HG02763 (cell line): ENCODE data around the gene MED12L.

ENCODE experiments used
- ATAC-seq: cut with Tn5 transposase; IDR thresholded peaks from one replicate; pipeline ENCODE4 v1.9.1; 2021; ENCODE audit warnings: mild to moderate bottlenecking, moderate library complexity; ENCODE audit not compliant: unreplicated experiment

The MED12L gene

GRCh38 chr3:151204530-151205402, 119.3 kb downstream of the MED12L start:
- ATAC-seq: no peak

GRCh38 chr3:151205482-151205881, 120.0 kb downstream of the MED12L start:
- no peak for ATAC-seq

- ATAC-seq: no peak
These were observed 120.7 kb downstream of the MED12L start for GRCh38 chr3:151206201-151206600.

- ATAC-seq: no peak
These were observed 124.2 kb downstream of the MED12L start for GRCh38 chr3:151209654-151210053.

GRCh38 chr3:151210676-151211381, 125.4 kb downstream of the MED12L start:
- ATAC-seq: peak; percentile 67

- ATAC-seq: no peak
These were observed 127.7 kb downstream of the MED12L start for GRCh38 chr3:151213151-151213550.

GRCh38 chr3:151213881-151214280, 128.4 kb downstream of the MED12L start:
- ATAC-seq: no peak

- no peak for ATAC-seq
These were observed 129.0 kb downstream of the MED12L start for GRCh38 chr3:151214459-151214858.

- ATAC-seq: no peak
These were observed 131.5 kb downstream of the MED12L start for GRCh38 chr3:151216641-151217607.

- no peak for ATAC-seq
These were observed 132.7 kb downstream of the MED12L start for GRCh38 chr3:151218136-151218535.

- ATAC-seq: no peak
These were observed 133.6 kb downstream of the MED12L start for GRCh38 chr3:151219056-151219455.

- ATAC-seq: no peak
These were observed 138.9 kb downstream of the MED12L start for GRCh38 chr3:151224268-151224866.

- no peak for ATAC-seq
These were observed 139.8 kb downstream of the MED12L start for GRCh38 chr3:151225040-151225975.

GRCh38 chr3:151226088-151226563, 140.7 kb downstream of the MED12L start:
- no peak for ATAC-seq

GRCh38 chr3:151226825-151227224, 141.4 kb downstream of the MED12L start:
- ATAC-seq: no peak

- ATAC-seq: peak; percentile 26
These were observed 141.9 kb downstream of the MED12L start for GRCh38 chr3:151227266-151227806.

- peak; percentile 87 for ATAC-seq
These were observed 142.6 kb downstream of the MED12L start for GRCh38 chr3:151227807-151228665.

- ATAC-seq: no peak
These were observed 143.2 kb downstream of the MED12L start for GRCh38 chr3:151228666-151229040.
